ENCODE results near the gene XXYLT1.
A peak's percentile ranks its signal among the peaks of the same experiment; 100 is the strongest.

Gene XXYLT1

DNA sequence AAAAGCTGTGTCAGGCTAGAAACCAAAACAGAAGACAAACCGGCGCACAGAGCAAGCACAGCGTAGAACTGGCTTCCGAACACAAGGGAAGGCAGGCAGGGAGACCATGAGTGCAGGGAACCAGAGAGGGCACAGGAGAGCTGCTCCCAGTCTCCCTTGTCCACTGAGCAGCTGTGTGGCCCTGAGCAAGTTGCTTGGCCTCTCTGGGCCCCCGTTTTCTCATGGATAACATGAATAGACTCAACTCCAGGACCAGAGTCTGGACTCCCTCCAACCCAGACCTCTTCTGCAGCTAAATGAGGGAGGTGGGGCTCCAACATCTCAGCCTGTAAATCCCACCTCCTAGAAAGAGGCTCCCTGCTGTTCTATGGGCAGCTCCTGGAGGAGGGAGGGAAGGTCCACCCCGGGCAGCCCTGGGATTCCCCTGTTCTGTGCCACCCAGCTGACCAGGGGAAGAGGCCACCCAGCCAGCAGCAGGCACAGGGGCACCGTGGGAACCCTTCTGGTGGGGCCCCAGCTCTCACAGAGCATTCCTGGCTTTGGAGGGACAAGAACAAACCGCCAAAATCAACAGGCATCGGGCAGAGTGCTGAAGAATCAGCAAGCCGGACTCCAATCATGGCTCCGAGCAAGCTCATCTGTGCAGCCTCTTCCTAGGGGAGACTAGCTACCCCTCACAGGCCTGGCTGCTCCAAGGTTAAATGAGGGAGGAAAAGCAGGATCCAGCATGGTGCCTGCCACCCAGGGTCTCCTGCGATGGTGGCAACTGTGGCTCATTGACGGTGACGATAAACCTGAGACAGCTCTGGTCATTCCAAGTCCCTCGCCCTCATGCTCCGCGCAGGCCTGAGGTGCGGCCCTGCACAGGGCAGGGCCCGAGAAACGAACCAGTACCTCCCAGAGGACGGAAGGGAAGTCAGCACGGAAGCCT is 15.1 kb downstream of the XXYLT1 start:
- Mint-ChIP-seq H3K27me3 (ENCODE audit: low read depth, poor library complexity) (peaks cover 3% of the 10 kb centered on the region), H3K27ac (no peak overlapping the region)
- no peak for DNase-seq

GRCh38 chr3:195255176-195255500 is 15.8 kb downstream of the XXYLT1 start:
- TF ChIP-seq, protein P1, sequence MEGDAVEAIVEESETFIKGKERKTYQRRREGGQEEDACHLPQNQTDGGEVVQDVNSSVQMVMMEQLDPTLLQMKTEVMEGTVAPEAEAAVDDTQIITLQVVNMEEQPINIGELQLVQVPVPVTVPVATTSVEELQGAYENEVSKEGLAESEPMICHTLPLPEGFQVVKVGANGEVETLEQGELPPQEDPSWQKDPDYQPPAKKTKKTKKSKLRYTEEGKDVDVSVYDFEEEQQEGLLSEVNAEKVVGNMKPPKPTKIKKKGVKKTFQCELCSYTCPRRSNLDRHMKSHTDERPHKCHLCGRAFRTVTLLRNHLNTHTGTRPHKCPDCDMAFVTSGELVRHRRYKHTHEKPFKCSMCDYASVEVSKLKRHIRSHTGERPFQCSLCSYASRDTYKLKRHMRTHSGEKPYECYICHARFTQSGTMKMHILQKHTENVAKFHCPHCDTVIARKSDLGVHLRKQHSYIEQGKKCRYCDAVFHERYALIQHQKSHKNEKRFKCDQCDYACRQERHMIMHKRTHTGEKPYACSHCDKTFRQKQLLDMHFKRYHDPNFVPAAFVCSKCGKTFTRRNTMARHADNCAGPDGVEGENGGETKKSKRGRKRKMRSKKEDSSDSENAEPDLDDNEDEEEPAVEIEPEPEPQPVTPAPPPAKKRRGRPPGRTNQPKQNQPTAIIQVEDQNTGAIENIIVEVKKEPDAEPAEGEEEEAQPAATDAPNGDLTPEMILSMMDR (IDR thresholded peaks at IDR 0.05) = no peak
- H3K27ac Mint-ChIP-seq = no peak overlapping the region
- peaks cover 3% of the 10 kb centered on the region for H3K27me3 Mint-ChIP-seq (ENCODE audit: low read depth, poor library complexity)
- peaks cover 5% of the 10 kb centered on the region for H3K36me3 Mint-ChIP-seq (ENCODE audit: low read depth)
- H3K9me3 Mint-ChIP-seq = no peaks in the 10 kb centered on the region
- no peak for DNase-seq
- peaks cover 81% of the 10 kb centered on the region for H3K4me1 Mint-ChIP-seq
- H3K4me3 Mint-ChIP-seq = no peak overlapping the region

More for the DNA sequence above, 15.1 kb downstream of the XXYLT1 start:
- Mint-ChIP-seq H3K4me3 (no peak overlapping the region), H3K36me3 (ENCODE audit: low read depth) (no peaks in the 10 kb centered on the region), H3K9me3 (no peaks in the 10 kb centered on the region), H3K4me1 (peaks cover 74% of the 10 kb centered on the region)
- TF ChIP-seq, protein P1 (IDR thresholded peaks at IDR 0.05) = no peak

DNA sequence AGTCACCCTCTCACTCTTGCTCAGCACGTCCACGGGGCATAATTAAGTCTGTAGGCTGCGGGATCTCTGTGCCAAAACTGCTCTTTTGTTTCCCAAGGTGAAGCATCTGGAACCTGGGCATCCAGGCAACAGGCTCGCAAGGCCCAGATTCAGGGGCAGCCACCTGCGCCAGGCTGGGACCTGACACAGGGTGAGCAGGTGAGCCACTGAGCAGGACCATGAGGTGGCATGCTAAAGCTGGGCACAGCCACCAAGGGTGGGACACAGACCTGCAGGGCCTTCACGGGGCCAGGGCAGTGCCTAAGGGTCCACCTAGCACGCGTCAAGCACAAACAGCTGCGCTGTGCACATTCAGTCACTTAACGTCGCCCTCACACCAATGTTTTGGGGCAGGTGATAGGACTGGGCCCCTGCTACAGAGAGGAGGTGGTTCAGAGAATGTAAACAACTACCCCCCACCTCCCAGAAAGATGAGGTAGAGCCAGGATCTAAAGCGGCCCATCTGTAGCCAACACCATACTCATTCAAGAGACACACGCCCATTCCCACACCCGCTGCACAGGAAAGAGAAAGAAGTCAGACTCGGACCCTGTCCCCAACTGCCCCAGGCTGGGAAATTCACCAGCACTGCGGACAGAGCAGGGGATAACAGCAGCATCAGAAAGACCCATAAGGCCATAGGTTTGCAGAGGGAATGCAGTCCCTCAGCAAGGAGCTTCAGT is 16.3 kb downstream of the XXYLT1 start:
- Mint-ChIP-seq H3K4me1 (peaks cover 86% of the 10 kb centered on the region), H3K4me3 (peak overlapping the region; percentile 44), H3K27ac (peak overlapping the region; percentile 99), H3K27me3 (ENCODE audit: low read depth, poor library complexity) (peaks cover 3% of the 10 kb centered on the region), H3K9me3 (no peaks in the 10 kb centered on the region), H3K36me3 (ENCODE audit: low read depth) (peaks cover 8% of the 10 kb centered on the region)
- DNase-seq = no peak
- TF ChIP-seq, protein P1 (IDR thresholded peaks at IDR 0.05) = no peak

DNA sequence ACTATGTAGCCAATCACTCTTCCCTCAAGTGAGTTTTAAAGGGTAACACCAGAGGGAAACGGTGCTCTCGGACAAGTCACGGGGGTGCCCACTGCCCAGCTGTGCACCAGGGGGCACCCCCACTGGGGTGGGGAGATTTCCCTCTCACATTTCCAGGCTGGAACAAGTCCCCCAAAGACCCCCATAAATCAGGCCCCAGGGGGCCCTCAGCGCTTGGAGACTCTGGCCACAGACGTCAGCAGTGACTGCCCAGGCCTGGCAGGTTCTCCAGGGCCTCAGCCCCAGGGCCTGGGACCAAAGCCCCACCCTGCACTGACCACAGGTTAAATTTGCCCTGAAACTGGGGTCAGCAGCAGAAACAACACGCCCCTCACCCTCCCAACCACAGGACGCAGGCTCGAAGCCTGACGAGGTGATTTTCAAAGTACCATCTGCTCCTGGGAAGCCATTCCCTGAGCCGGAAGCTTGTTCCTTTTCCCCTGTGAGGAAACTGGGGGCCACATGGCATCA is 17.0 kb downstream of the XXYLT1 start:
- Mint-ChIP-seq H3K4me1 (peaks cover 92% of the 10 kb centered on the region), H3K27ac (peak overlapping the region; percentile 99), H3K4me3 (no peak overlapping the region), H3K27me3 (ENCODE audit: low read depth, poor library complexity) (peaks cover 3% of the 10 kb centered on the region), H3K9me3 (no peaks in the 10 kb centered on the region), H3K36me3 (ENCODE audit: low read depth) (peaks cover 14% of the 10 kb centered on the region)
- peak; percentile 46 for DNase-seq
- TF ChIP-seq, protein P1 (IDR thresholded peaks at IDR 0.05) = no peak

DNA sequence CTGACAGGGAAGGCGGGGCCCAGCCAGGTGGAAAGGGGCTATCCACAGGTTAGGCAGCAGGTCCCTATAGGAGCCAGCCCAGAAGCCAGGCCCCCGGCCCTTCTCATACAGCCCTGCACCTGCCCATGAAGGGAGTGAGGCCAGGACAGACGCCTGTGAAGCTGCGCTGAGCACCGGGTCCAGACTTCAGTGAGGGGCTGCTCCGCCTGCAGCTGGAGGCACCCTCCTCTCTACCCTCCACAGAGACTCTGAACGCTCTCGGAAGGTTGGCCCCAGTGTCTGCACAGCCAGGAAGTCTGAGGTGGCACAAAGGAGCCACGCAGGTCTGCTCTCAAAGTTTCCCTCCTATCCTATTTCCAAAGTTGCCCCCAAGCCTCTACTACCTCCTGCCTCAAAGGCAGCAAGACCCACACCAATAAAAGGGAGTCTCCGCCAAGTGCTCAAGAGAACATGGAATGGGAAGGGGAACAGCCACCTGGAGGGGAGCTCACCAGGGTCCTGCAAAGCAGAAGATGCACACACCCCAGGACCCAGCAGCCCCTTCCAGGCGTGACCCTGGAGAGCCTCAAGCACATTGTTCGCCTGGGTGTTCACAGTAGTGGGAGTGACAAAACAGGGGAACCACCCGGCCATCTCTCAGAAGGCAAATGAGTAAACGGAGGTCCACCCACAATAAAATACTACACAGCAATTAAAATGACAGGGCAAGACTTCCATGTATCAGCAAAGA is 19.5 kb downstream of the XXYLT1 start:
- Mint-ChIP-seq H3K9me3 (peaks cover 15% of the 10 kb centered on the region), H3K4me3 (peak overlapping the region; percentile 69), H3K36me3 (ENCODE audit: low read depth) (peaks cover 38% of the 10 kb centered on the region), H3K27me3 (ENCODE audit: low read depth, poor library complexity) (peaks cover 3% of the 10 kb centered on the region), H3K4me1 (peaks cover 97% of the 10 kb centered on the region), H3K27ac (peak overlapping the region; percentile 81)
- TF ChIP-seq, protein P1 (IDR thresholded peaks at IDR 0.05) = no peak
- no peak for DNase-seq

Measured in nephron progenitor cell (in vitro differentiated cells).